GM23338 (cell line): ENCODE data around the gene FYN.
"Not testable (repeated sequence)": the region's sequence is repeated elsewhere in the genome, so short reads cannot be mapped to it uniquely, and the experiment has no call there.

Experiments
- CREB1 ChIP-seq: fragments of 250-450 bp; sonication (Bioruptor Pico); IDR thresholded peaks from 2 replicates; pipeline ENCODE4 v1.5.0; 2020; ENCODE audit warnings: low read depth, mild to moderate bottlenecking, moderate library complexity
- CTCF ChIP-seq, 2 experiments: fragments of 200-600 bp in 1 of 2; sonication (generic) in 1 of 2; conservative IDR thresholded peaks; 2 replicates each; pipeline versions ENCODE4 v1.5.1 to v1.6.1; 2016 to 2017; ENCODE audit warnings: antibody characterized with exemption in 2 of 2, low read depth in 2 of 2, mild to moderate bottlenecking in 2 of 2, moderate library complexity in 1 of 2
- EZH2phosphoT487 ChIP-seq: fragments of 200-600 bp; sonication (generic); IDR thresholded peaks from one replicate; pipeline ENCODE4 v1.8.1; 2018; ENCODE audit warnings: antibody characterized with exemption; ENCODE audit not compliant: unreplicated experiment
- POLR2AphosphoS5 ChIP-seq: IDR thresholded peaks from 2 replicates; pipeline ENCODE4 v1.6.1; 2016; ENCODE audit warnings: antibody characterized with exemption, low read depth
- REST ChIP-seq: IDR thresholded peaks from one replicate; pipeline ENCODE4 v1.6.1; 2018; ENCODE audit warnings: antibody characterized with exemption; ENCODE audit not compliant: unreplicated experiment

GRCh38 chr6:111634981-111635380, 238.3 kb downstream of the FYN start:
- not testable (repeated sequence) for TF ChIP-seq REST; CTCF (conservative IDR thresholded peaks at IDR 0.05; ENCODE audit: low read depth in 2 of 2); EZH2phosphoT487; CREB1 (CRISPR knock-in tag); POLR2AphosphoS5
